IMR-90 (cell line): ENCODE results near the gene OTUD7B. TPM values are rescaled to one million over a fixed set of nuclear protein-coding genes. Genes with fewer than 3 reads are reported as not detected.

Source experiments
- ATAC-seq: fragments of 200-7000 bp; cut with Tn5 transposase; 2 replicates; pipeline ENCODE4 v1.9.1; 2020; ENCODE audit warnings: low read depth, mild to moderate bottlenecking, moderate library complexity
- BruUV-seq: library from RNA; stranded (reverse); fragments of 400-500 nt; replicated peaks from 2 replicates; lab custom pipeline; 2021; lab: Mats Ljungman, UMichigan
- CTCF ChIA-PET: fragments of 300-600 bp; formaldehyde crosslinking; extraction: SDS; loops from one replicate; lab custom pipeline; 2021; ENCODE audit warnings: antibody characterized with exemption; lab: Yijun Ruan, JAX
- POLR2A ChIA-PET: fragments of 300-600 bp; sonication (Branson Sonifier 250); formaldehyde crosslinking; loops from one replicate; lab custom pipeline; 2022; ENCODE audit warnings: antibody characterized with exemption; ENCODE audit not compliant: unreplicated experiment; lab: Charles Lee
- DNase-seq: peaks from one replicate; pipeline ENCODE4 v3.0.0; 2013
- H2AFZ ChIP-seq: replicated peaks from 2 replicates; pipeline ENCODE3; 2013; ENCODE audit warnings: low read length, mild to moderate bottlenecking; ENCODE audit not compliant: poor library complexity
- H2AK5ac ChIP-seq: 2 replicates; pipeline ENCODE4 v1.6.1; 2013; ENCODE audit warnings: low read depth, low read length, inconsistent platforms
- H2AK9ac ChIP-seq: replicated peaks from 2 replicates; pipeline ENCODE3; 2013; ENCODE audit warnings: mild to moderate bottlenecking, low read depth, low read length, moderate library complexity; ENCODE audit not compliant: poor library complexity
- H2BK120ac ChIP-seq: 2 replicates; pipeline ENCODE4 v1.6.1; 2013; ENCODE audit warnings: low read depth, low read length, inconsistent platforms
- H2BK15ac ChIP-seq: 3 replicates; pipeline ENCODE4 v1.6.1; 2013; ENCODE audit warnings: low read depth, low read length, inconsistent platforms
- H2BK20ac ChIP-seq: 2 replicates; pipeline ENCODE4 v1.6.1; 2013; ENCODE audit warnings: low read depth, mild to moderate bottlenecking, inconsistent platforms, low read length, moderate library complexity
- H2BK5ac ChIP-seq: 2 replicates; pipeline ENCODE4 v1.6.1; 2013; ENCODE audit warnings: mild to moderate bottlenecking, low read depth, low read length, inconsistent platforms; ENCODE audit not compliant: poor library complexity, severe bottlenecking
- H3K14ac ChIP-seq: replicated peaks from 2 replicates; pipeline ENCODE4 v1.6.1; 2013; ENCODE audit warnings: low read depth, low read length, inconsistent platforms
- H3K18ac ChIP-seq: 2 replicates; pipeline ENCODE4 v1.6.1; 2013; ENCODE audit warnings: low read depth, low read length, control low read depth
- H3K23ac ChIP-seq: 2 replicates; pipeline ENCODE4 v1.6.1; 2013; ENCODE audit warnings: low read depth, low read length, inconsistent platforms
- H3K27ac ChIP-seq: 2 replicates; pipeline ENCODE4 v1.5.1; 2013; ENCODE audit warnings: mild to moderate bottlenecking, control low read depth, low read length; ENCODE audit not compliant: insufficient read depth
- H3K27me3 ChIP-seq: 2 replicates; pipeline ENCODE4 v1.6.1; 2013; ENCODE audit warnings: low read length; ENCODE audit not compliant: control insufficient read depth, insufficient read depth
- H3K36me3 ChIP-seq: 2 replicates; pipeline ENCODE4 v1.6.1; 2013; ENCODE audit warnings: low read length, mixed read lengths; ENCODE audit not compliant: control insufficient read depth, insufficient read depth
- H3K4ac ChIP-seq: 2 replicates; pipeline ENCODE4 v1.6.1; 2013; ENCODE audit warnings: low read depth, low read length, inconsistent platforms
- H3K4me1 ChIP-seq: 2 replicates; pipeline ENCODE4 v1.6.1; 2013; ENCODE audit warnings: low read length, mixed read lengths; ENCODE audit not compliant: control insufficient read depth, insufficient read depth
- H3K4me2 ChIP-seq: 2 replicates; pipeline ENCODE4 v1.6.1; 2013; ENCODE audit warnings: low read depth, mild to moderate bottlenecking, control low read depth, low read length, moderate library complexity
- H3K4me3 ChIP-seq: 2 replicates; pipeline ENCODE4 v1.5.1; 2013; ENCODE audit warnings: low read depth, mild to moderate bottlenecking, control low read depth, low read length, moderate library complexity; ENCODE audit not compliant: insufficient read depth
- H3K56ac ChIP-seq: 2 replicates; pipeline ENCODE4 v1.6.1; 2013; ENCODE audit warnings: low read length, inconsistent platforms; ENCODE audit not compliant: insufficient read depth; ENCODE audit errors: extremely low read depth
- H3K79me1 ChIP-seq, 2 experiments: 2 replicates each; pipeline ENCODE4 v1.6.1; 2013; ENCODE audit warnings: low read length in 2 of 2, inconsistent platforms in 1 of 2, low read depth in 1 of 2
- H3K9ac ChIP-seq: 2 replicates; pipeline ENCODE4 v1.6.1; 2013; ENCODE audit warnings: low read depth, low read length, control low read depth
- H3K9me1 ChIP-seq: 2 replicates; pipeline ENCODE4 v1.6.1; 2013; ENCODE audit warnings: low read length, inconsistent platforms; ENCODE audit not compliant: insufficient read depth
- H3K9me3 ChIP-seq: 2 replicates; pipeline ENCODE4 v1.6.1; 2013; ENCODE audit warnings: low read length; ENCODE audit not compliant: control insufficient read depth, insufficient read depth
- H4K20me1 ChIP-seq: 2 replicates; pipeline ENCODE4 v1.6.1; 2013; ENCODE audit warnings: low read length, inconsistent platforms; ENCODE audit not compliant: insufficient read depth
- H4K5ac ChIP-seq: 2 replicates; pipeline ENCODE4 v1.6.1; 2013; ENCODE audit warnings: mild to moderate bottlenecking, low read depth, low read length, control low read depth
- H4K8ac ChIP-seq, 2 experiments: 2 replicates each; pipeline ENCODE4 v1.6.1; 2013; ENCODE audit warnings: low read depth in 2 of 2, low read length in 2 of 2, control low read depth in 1 of 2, inconsistent platforms in 1 of 2
- H4K91ac ChIP-seq: 2 replicates; pipeline ENCODE4 v1.6.1; 2013; ENCODE audit warnings: low read depth, low read length, inconsistent platforms; ENCODE audit not compliant: insufficient read depth
- BHLHE40 ChIP-seq: fragments of 150-350 bp; IDR thresholded peaks from 2 replicates; pipeline ENCODE4 v1.6.1; 2016; ENCODE audit warnings: mild to moderate bottlenecking, low read depth, low read length
- CEBPB ChIP-seq: IDR thresholded peaks from 2 replicates; pipeline ENCODE4 v1.6.1; 2012; ENCODE audit warnings: low read depth, low read length, improper control_type of control experiment
- CHD1 ChIP-seq: IDR thresholded peaks from 2 replicates; pipeline ENCODE4 v1.6.1; 2012; ENCODE audit warnings: low read depth, low read length, improper control_type of control experiment
- FOS ChIP-seq: fragments of 150-350 bp; IDR thresholded peaks from 2 replicates; pipeline ENCODE4 v1.6.1; 2016; ENCODE audit warnings: low read depth, low read length
- MAFK ChIP-seq: IDR thresholded peaks from 2 replicates; pipeline ENCODE4 v1.6.1; 2012; ENCODE audit warnings: low read depth, low read length, improper control_type of control experiment
- MAZ ChIP-seq: IDR thresholded peaks from 2 replicates; pipeline ENCODE4 v1.6.1; 2012; ENCODE audit warnings: low read depth, mild to moderate bottlenecking, low read length, improper control_type of control experiment, moderate library complexity, borderline replicate concordance
- MXI1 ChIP-seq: IDR thresholded peaks from 2 replicates; pipeline ENCODE4 v1.6.1; 2012; ENCODE audit warnings: low read depth, mild to moderate bottlenecking, low read length, moderate library complexity, borderline replicate concordance
- NFE2L2 ChIP-seq: fragments of 150-350 bp; IDR thresholded peaks from 2 replicates; pipeline ENCODE4 v1.6.1; 2016; ENCODE audit warnings: low read depth, mild to moderate bottlenecking, low read length
- POLR2A ChIP-seq: IDR thresholded peaks from 2 replicates; pipeline ENCODE4 v1.6.1; 2012; ENCODE audit warnings: mild to moderate bottlenecking, low read depth, low read length
- RAD21 ChIP-seq: IDR thresholded peaks from 2 replicates; pipeline ENCODE4 v1.6.1; 2012; ENCODE audit warnings: low read length, improper control_type of control experiment
- RCOR1 ChIP-seq: IDR thresholded peaks from 2 replicates; pipeline ENCODE4 v1.6.1; 2012; ENCODE audit warnings: mild to moderate bottlenecking, low read length, improper control_type of control experiment; ENCODE audit not compliant: insufficient replicate concordance
- RFX5 ChIP-seq: IDR thresholded peaks from 2 replicates; pipeline ENCODE4 v1.8.0; 2012; ENCODE audit warnings: low read depth, mild to moderate bottlenecking, low read length, moderate library complexity
- SMC3 ChIP-seq: fragments of 150-350 bp; IDR thresholded peaks from 2 replicates; pipeline ENCODE4 v1.6.1; 2016; ENCODE audit warnings: low read depth, mild to moderate bottlenecking, antibody characterized with exemption, low read length, moderate library complexity
- WGBS, 2 experiments: methylation state at CpG; one replicate each; pipeline versions ENCODE4 v1.1.5 to v1.1.7; 2013; ENCODE audit warnings: missing lambda C conversion rate in 2 of 2; ENCODE audit not compliant: insufficient read length in 1 of 2; ENCODE audit errors: extremely low coverage in 2 of 2; 5-methylcytosine and 5-hydroxymethylcytosine counted together
- dilution Hi-C: fragments of 300-500 bp; cut with HindIII; formaldehyde crosslinking; loops from one replicate; pipeline ENCODE4 v1.14.3; 2018; ENCODE audit warnings: low sequenced_read_pairs; ENCODE audit not compliant: unreplicated experiment
- in situ Hi-C: fragments of 300-500 bp; cut with MboI; formaldehyde crosslinking; loops from 3 replicates; pipeline ENCODE4 v1.14.3; 2019; ENCODE audit warnings: low sequenced_read_pairs, inconsistent platforms, mixed read lengths
- intact Hi-C: fragments of 100-400 bp; cut with micrococcal nuclease; formaldehyde crosslinking; loops from 2 replicates; pipeline ENCODE4 v1.10.0; 2022
- polyA plus RNA-seq, 3 experiments: library from polyadenylated mRNA; depleted of rRNA; stranded (reverse); fragments of >200 nt; gene quantifications; 2 replicates each; pipeline ENCODE4 v1.2.3, GENCODE V29; 2012; ENCODE audit warnings: low replicate concordance in 1 of 3
- total RNA-seq: library from RNA; depleted of rRNA; stranded (reverse); fragments of >200 nt; gene quantifications from 2 replicates; pipeline ENCODE4 v1.2.3, GENCODE V29; 2012
- TF ChIP-seq, protein P1 (sequence below): conservative IDR thresholded peaks from 2 replicates; pipeline ENCODE4 v1.5.1; 2012; ENCODE audit warnings: mild to moderate bottlenecking, low read depth, low read length, improper control_type of control experiment
- TF ChIP-seq, protein P2 (sequence below): fragments of 150-350 bp; IDR thresholded peaks from 2 replicates; pipeline ENCODE4 v1.6.1; 2016; ENCODE audit warnings: low read depth, mild to moderate bottlenecking, low read length, moderate library complexity, borderline replicate concordance

Gene OTUD7B
- total and polyA plus RNA-seq, 2 of the 4 experiments (the other 2 are of a cell fraction) = 7.5 to 18.6 TPM

DNA sequence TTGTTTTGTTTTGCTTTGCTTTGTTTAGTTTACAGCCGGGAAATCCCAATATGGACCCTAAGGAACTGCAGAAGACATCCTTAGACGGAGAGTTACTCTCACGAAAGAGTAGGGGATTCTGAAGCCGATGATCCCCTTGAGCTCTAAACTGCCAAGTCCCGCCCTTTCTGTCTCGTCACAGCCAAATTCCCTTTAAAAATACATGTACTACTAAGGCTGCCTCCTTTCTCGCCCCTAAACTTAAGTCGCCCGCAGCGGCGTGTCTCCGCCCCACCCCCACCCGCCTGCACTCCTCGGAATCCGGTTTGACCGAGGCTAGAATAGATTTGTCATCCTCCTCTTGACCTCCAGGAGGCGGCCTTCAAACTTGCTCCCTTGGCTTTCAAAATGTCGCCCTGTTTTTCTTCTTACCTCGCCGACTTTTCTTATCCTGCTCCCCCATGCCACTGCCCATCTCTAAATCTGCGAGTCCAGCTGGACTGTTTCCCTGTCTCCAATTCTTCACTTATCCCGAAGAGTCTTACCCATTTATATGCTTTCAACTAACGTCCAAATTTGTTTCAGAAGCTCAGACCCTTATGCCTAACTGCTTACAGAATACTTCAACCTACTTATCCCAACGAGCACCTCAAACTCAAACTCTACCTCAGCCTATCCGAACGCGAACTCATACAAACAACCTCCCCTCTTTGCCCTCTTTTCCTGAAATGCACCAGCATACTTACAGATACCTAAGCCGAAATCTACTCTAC lies 122.1 kb downstream of the OTUD7B start:
- Histone ChIP-seq H3K36me3 (no peaks in the 10 kb centered on the region), H4K8ac (peak overlapping the region; percentile 91 to 97), H3K79me1 (peaks cover 3 to 19% of the 10 kb centered on the region in 2 experiments; a peak in 3 of 4 replicates), H4K5ac (peak overlapping the region; percentile 91), H3K27ac (peak overlapping the region; percentile 85), H4K91ac (peak overlapping the region; percentile 87), H2BK120ac (peak overlapping the region; percentile 82), H2BK5ac (peak overlapping the region; percentile 92), H3K4me3 (peak overlapping the region; percentile 61), H3K9me1 (no peaks in the 10 kb centered on the region), H3K4me1 (peaks cover 3% of the 10 kb centered on the region; the same call in 1 of the 2 replicates), H4K20me1 (peaks cover 15% of the 10 kb centered on the region), H2AFZ (peak overlapping the region; percentile 84), H3K18ac (peak overlapping the region; percentile 92), H2BK15ac (peak overlapping the region; percentile 90), H2BK20ac (peak overlapping the region; percentile 59), H3K4me2 (peak overlapping the region; percentile 95), H2AK5ac (peak overlapping the region; percentile 80), H3K56ac (peak overlapping the region; percentile 97), H3K14ac (peak overlapping the region; percentile 94), H3K9ac (peak overlapping the region; percentile 89), H3K9me3 (no peaks in the 10 kb centered on the region), H3K27me3 (no peaks in the 10 kb centered on the region), H2AK9ac (peak overlapping the region; percentile 55), H3K4ac (peak overlapping the region; percentile 93), H3K23ac (peak overlapping the region; percentile 93)
- CTCF ChIA-PET = interaction anchor here (0.6 to 1.4 kb wide), 5 partner anchors 12 to 299 kb away, joined by 3 to 5 read pairs (median 3); no protein-coding TSS in a partner anchor
- ATAC-seq (peak; percentile 45), DNase-seq (peak; percentile 90)
- in situ Hi-C loops = no loop called here
- dilution Hi-C loops = no loop called here
- intact Hi-C loops = no loop called here
- BruUV-seq = TSS peak; percentile 53
- 2% methylated on average over 18 of the region's 28 CpGs; no CpG with 5 or more reads in 1 of the 2 experiments for WGBS, 2 experiments
- POLR2A ChIA-PET = interaction anchor here (0.9 to 2.9 kb wide), 8 partner anchors 14 to 298 kb away, joined by 3 to 16 read pairs (median 6); partner anchors contain the start of genes OTUD7B and SF3B4
- peak; percentile 44 for TF ChIP-seq SMC3
- TF ChIP-seq RAD21 = peak; percentile 46
- TF ChIP-seq MXI1 = no peak
- TF ChIP-seq NFE2L2 = peak; percentile 10; the same call in 1 of the 2 replicates
- TF ChIP-seq FOS = no peak
- TF ChIP-seq, protein P1, sequence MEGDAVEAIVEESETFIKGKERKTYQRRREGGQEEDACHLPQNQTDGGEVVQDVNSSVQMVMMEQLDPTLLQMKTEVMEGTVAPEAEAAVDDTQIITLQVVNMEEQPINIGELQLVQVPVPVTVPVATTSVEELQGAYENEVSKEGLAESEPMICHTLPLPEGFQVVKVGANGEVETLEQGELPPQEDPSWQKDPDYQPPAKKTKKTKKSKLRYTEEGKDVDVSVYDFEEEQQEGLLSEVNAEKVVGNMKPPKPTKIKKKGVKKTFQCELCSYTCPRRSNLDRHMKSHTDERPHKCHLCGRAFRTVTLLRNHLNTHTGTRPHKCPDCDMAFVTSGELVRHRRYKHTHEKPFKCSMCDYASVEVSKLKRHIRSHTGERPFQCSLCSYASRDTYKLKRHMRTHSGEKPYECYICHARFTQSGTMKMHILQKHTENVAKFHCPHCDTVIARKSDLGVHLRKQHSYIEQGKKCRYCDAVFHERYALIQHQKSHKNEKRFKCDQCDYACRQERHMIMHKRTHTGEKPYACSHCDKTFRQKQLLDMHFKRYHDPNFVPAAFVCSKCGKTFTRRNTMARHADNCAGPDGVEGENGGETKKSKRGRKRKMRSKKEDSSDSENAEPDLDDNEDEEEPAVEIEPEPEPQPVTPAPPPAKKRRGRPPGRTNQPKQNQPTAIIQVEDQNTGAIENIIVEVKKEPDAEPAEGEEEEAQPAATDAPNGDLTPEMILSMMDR = peak; percentile 65
- TF ChIP-seq POLR2A = no peak; the same call in 1 of the 2 replicates
- peak; percentile 54; the same call in 1 of the 2 replicates for TF ChIP-seq MAZ
- TF ChIP-seq, protein P2, sequence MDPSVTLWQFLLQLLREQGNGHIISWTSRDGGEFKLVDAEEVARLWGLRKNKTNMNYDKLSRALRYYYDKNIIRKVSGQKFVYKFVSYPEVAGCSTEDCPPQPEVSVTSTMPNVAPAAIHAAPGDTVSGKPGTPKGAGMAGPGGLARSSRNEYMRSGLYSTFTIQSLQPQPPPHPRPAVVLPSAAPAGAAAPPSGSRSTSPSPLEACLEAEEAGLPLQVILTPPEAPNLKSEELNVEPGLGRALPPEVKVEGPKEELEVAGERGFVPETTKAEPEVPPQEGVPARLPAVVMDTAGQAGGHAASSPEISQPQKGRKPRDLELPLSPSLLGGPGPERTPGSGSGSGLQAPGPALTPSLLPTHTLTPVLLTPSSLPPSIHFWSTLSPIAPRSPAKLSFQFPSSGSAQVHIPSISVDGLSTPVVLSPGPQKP = no peak
- TF ChIP-seq BHLHE40 = no peak
- TF ChIP-seq CHD1 = no peak
- TF ChIP-seq RFX5 = no peak
- no peak for TF ChIP-seq CEBPB
- TF ChIP-seq RCOR1 = no peak
- TF ChIP-seq MAFK = no peak
